WERI-Rb-1 (cell line): ENCODE data around the gene RASSF4.
"Not testable (repeated sequence)": the region's sequence is repeated elsewhere in the genome, so short reads cannot be mapped to it uniquely, and the experiment has no call there.

Experiments
- DNase-seq: peaks from one replicate; pipeline ENCODE4 v3.0.0-alpha.2; 2020
- H3K27ac ChIP-seq: fragments of 250-450 bp; sonication (Bioruptor Pico); 2 replicates; pipeline ENCODE4 v1.5.1; 2020; ENCODE audit warnings: mild to moderate bottlenecking, moderate library complexity
- H3K27me3 ChIP-seq: fragments of 250-450 bp; sonication (Bioruptor Pico); 2 replicates; pipeline ENCODE4 v1.5.1; 2021; ENCODE audit warnings: mild to moderate bottlenecking, low read depth, moderate library complexity; ENCODE audit not compliant: insufficient read depth, severe bottlenecking
- H3K36me3 ChIP-seq: fragments of 250-450 bp; sonication (Bioruptor Pico); 2 replicates; pipeline ENCODE4 v1.5.1; 2020; ENCODE audit warnings: mild to moderate bottlenecking, moderate library complexity
- H3K4me3 ChIP-seq: 2 replicates; pipeline ENCODE4 v1.5.1; 2011; ENCODE audit warnings: low read depth, mild to moderate bottlenecking, control low read depth, low read length
- H3K9me3 ChIP-seq: fragments of 250-450 bp; sonication (Bioruptor Pico); 2 replicates; pipeline ENCODE4 v1.5.1; 2021; ENCODE audit warnings: mild to moderate bottlenecking, moderate library complexity; ENCODE audit not compliant: severe bottlenecking
- CTCF ChIP-seq: IDR thresholded peaks from 2 replicates; pipeline ENCODE4 v1.5.1; 2011; ENCODE audit warnings: low read depth, mild to moderate bottlenecking, control low read depth, inconsistent platforms, low read length

Gene RASSF4

GRCh38 chr10:45008524-45009161 is 49.0 kb downstream of the RASSF4 start:
- Histone ChIP-seq H3K36me3 (peaks cover 17% of the 10 kb centered on the region), H3K9me3 (no peaks in the 10 kb centered on the region), H3K27me3 (no peaks in the 10 kb centered on the region), H3K4me3 (no peak overlapping the region), H3K27ac (no peak overlapping the region)
- TF ChIP-seq CTCF, result peak; percentile 71
- DNase-seq, result peak; percentile 64

- not testable (repeated sequence) for DNase-seq, H3K27me3 ChIP-seq, H3K4me3 ChIP-seq, H3K9me3 ChIP-seq, H3K27ac ChIP-seq, H3K36me3 ChIP-seq
Observed at GRCh38 chr10:45014557-45014956, 55.0 kb downstream of the RASSF4 start.

GRCh38 chr10:45015590-45015989 is 56.0 kb downstream of the RASSF4 start:
- no peak for DNase-seq
- TF ChIP-seq CTCF, result no peak
- H3K27me3 ChIP-seq, result no peaks in the 10 kb centered on the region
- no peak overlapping the region for H3K27ac ChIP-seq
- no peaks in the 10 kb centered on the region for H3K9me3 ChIP-seq
- no peaks in the 10 kb centered on the region for H3K36me3 ChIP-seq
- H3K4me3 ChIP-seq, result no peak overlapping the region

GRCh38 chr10:45023426-45023825 is 63.8 kb downstream of the RASSF4 start:
- Histone ChIP-seq H3K27ac (no peak overlapping the region), H3K4me3 (no peak overlapping the region), H3K9me3 (no peaks in the 10 kb centered on the region), H3K27me3 (no peaks in the 10 kb centered on the region), H3K36me3 (no peaks in the 10 kb centered on the region)
- no peak for DNase-seq
- TF ChIP-seq CTCF, result no peak

- Histone ChIP-seq H3K4me3 (no peak overlapping the region), H3K9me3 (no peaks in the 10 kb centered on the region), H3K36me3 (no peaks in the 10 kb centered on the region), H3K27me3 (no peaks in the 10 kb centered on the region), H3K27ac (no peak overlapping the region)
- TF ChIP-seq CTCF, result no peak
- no peak for DNase-seq
Observed at GRCh38 chr10:45034301-45034700, 74.7 kb downstream of the RASSF4 start.

GRCh38 chr10:45035673-45036072 is 76.1 kb downstream of the RASSF4 start:
- H3K27me3 ChIP-seq, result no peaks in the 10 kb centered on the region
- DNase-seq, result no peak
- no peaks in the 10 kb centered on the region for H3K36me3 ChIP-seq
- no peak overlapping the region for H3K4me3 ChIP-seq
- no peaks in the 10 kb centered on the region for H3K9me3 ChIP-seq
- no peak overlapping the region for H3K27ac ChIP-seq
- TF ChIP-seq CTCF, result no peak
